IMR-90 (cell line): Measurements from ENCODE around the gene OR52K1. TPM values are rescaled to one million over a fixed set of nuclear protein-coding genes. Genes with fewer than 3 reads are reported as not detected.

Source experiments
- ATAC-seq: fragments of 200-7000 bp; cut with Tn5 transposase; 2 replicates; pipeline ENCODE4 v1.9.1; 2020; ENCODE audit warnings: low read depth, mild to moderate bottlenecking, moderate library complexity
- BruUV-seq: library from RNA; stranded (reverse); fragments of 400-500 nt; replicated peaks from 2 replicates; lab custom pipeline; 2021; lab: Mats Ljungman, UMichigan
- CTCF ChIA-PET: fragments of 300-600 bp; formaldehyde crosslinking; extraction: SDS; loops from one replicate; lab custom pipeline; 2021; ENCODE audit warnings: antibody characterized with exemption; lab: Yijun Ruan, JAX
- POLR2A ChIA-PET: fragments of 300-600 bp; sonication (Branson Sonifier 250); formaldehyde crosslinking; loops from one replicate; lab custom pipeline; 2022; ENCODE audit warnings: antibody characterized with exemption; ENCODE audit not compliant: unreplicated experiment; lab: Charles Lee
- DNase-seq: peaks from one replicate; pipeline ENCODE4 v3.0.0; 2013
- H2AFZ ChIP-seq: replicated peaks from 2 replicates; pipeline ENCODE3; 2013; ENCODE audit warnings: low read length, mild to moderate bottlenecking; ENCODE audit not compliant: poor library complexity
- H2AK5ac ChIP-seq: 2 replicates; pipeline ENCODE4 v1.6.1; 2013; ENCODE audit warnings: low read depth, low read length, inconsistent platforms
- H2AK9ac ChIP-seq: replicated peaks from 2 replicates; pipeline ENCODE3; 2013; ENCODE audit warnings: mild to moderate bottlenecking, low read depth, low read length, moderate library complexity; ENCODE audit not compliant: poor library complexity
- H2BK120ac ChIP-seq: 2 replicates; pipeline ENCODE4 v1.6.1; 2013; ENCODE audit warnings: low read depth, low read length, inconsistent platforms
- H2BK15ac ChIP-seq: 3 replicates; pipeline ENCODE4 v1.6.1; 2013; ENCODE audit warnings: low read depth, low read length, inconsistent platforms
- H2BK20ac ChIP-seq: 2 replicates; pipeline ENCODE4 v1.6.1; 2013; ENCODE audit warnings: low read depth, mild to moderate bottlenecking, inconsistent platforms, low read length, moderate library complexity
- H2BK5ac ChIP-seq: 2 replicates; pipeline ENCODE4 v1.6.1; 2013; ENCODE audit warnings: mild to moderate bottlenecking, low read depth, low read length, inconsistent platforms; ENCODE audit not compliant: poor library complexity, severe bottlenecking
- H3K14ac ChIP-seq: replicated peaks from 2 replicates; pipeline ENCODE4 v1.6.1; 2013; ENCODE audit warnings: low read depth, low read length, inconsistent platforms
- H3K18ac ChIP-seq: 2 replicates; pipeline ENCODE4 v1.6.1; 2013; ENCODE audit warnings: low read depth, low read length, control low read depth
- H3K23ac ChIP-seq: 2 replicates; pipeline ENCODE4 v1.6.1; 2013; ENCODE audit warnings: low read depth, low read length, inconsistent platforms
- H3K27ac ChIP-seq: 2 replicates; pipeline ENCODE4 v1.5.1; 2013; ENCODE audit warnings: mild to moderate bottlenecking, control low read depth, low read length; ENCODE audit not compliant: insufficient read depth
- H3K27me3 ChIP-seq: 2 replicates; pipeline ENCODE4 v1.6.1; 2013; ENCODE audit warnings: low read length; ENCODE audit not compliant: control insufficient read depth, insufficient read depth
- H3K36me3 ChIP-seq: 2 replicates; pipeline ENCODE4 v1.6.1; 2013; ENCODE audit warnings: low read length, mixed read lengths; ENCODE audit not compliant: control insufficient read depth, insufficient read depth
- H3K4ac ChIP-seq: 2 replicates; pipeline ENCODE4 v1.6.1; 2013; ENCODE audit warnings: low read depth, low read length, inconsistent platforms
- H3K4me1 ChIP-seq: 2 replicates; pipeline ENCODE4 v1.6.1; 2013; ENCODE audit warnings: low read length, mixed read lengths; ENCODE audit not compliant: control insufficient read depth, insufficient read depth
- H3K4me2 ChIP-seq: 2 replicates; pipeline ENCODE4 v1.6.1; 2013; ENCODE audit warnings: low read depth, mild to moderate bottlenecking, control low read depth, low read length, moderate library complexity
- H3K4me3 ChIP-seq: 2 replicates; pipeline ENCODE4 v1.5.1; 2013; ENCODE audit warnings: low read depth, mild to moderate bottlenecking, control low read depth, low read length, moderate library complexity; ENCODE audit not compliant: insufficient read depth
- H3K56ac ChIP-seq: 2 replicates; pipeline ENCODE4 v1.6.1; 2013; ENCODE audit warnings: low read length, inconsistent platforms; ENCODE audit not compliant: insufficient read depth; ENCODE audit errors: extremely low read depth
- H3K79me1 ChIP-seq, 2 experiments: 2 replicates each; pipeline ENCODE4 v1.6.1; 2013; ENCODE audit warnings: low read length in 2 of 2, inconsistent platforms in 1 of 2, low read depth in 1 of 2
- H3K9ac ChIP-seq: 2 replicates; pipeline ENCODE4 v1.6.1; 2013; ENCODE audit warnings: low read depth, low read length, control low read depth
- H3K9me1 ChIP-seq: 2 replicates; pipeline ENCODE4 v1.6.1; 2013; ENCODE audit warnings: low read length, inconsistent platforms; ENCODE audit not compliant: insufficient read depth
- H3K9me3 ChIP-seq: 2 replicates; pipeline ENCODE4 v1.6.1; 2013; ENCODE audit warnings: low read length; ENCODE audit not compliant: control insufficient read depth, insufficient read depth
- H4K20me1 ChIP-seq: 2 replicates; pipeline ENCODE4 v1.6.1; 2013; ENCODE audit warnings: low read length, inconsistent platforms; ENCODE audit not compliant: insufficient read depth
- H4K5ac ChIP-seq: 2 replicates; pipeline ENCODE4 v1.6.1; 2013; ENCODE audit warnings: mild to moderate bottlenecking, low read depth, low read length, control low read depth
- H4K8ac ChIP-seq, 2 experiments: 2 replicates each; pipeline ENCODE4 v1.6.1; 2013; ENCODE audit warnings: low read depth in 2 of 2, low read length in 2 of 2, control low read depth in 1 of 2, inconsistent platforms in 1 of 2
- H4K91ac ChIP-seq: 2 replicates; pipeline ENCODE4 v1.6.1; 2013; ENCODE audit warnings: low read depth, low read length, inconsistent platforms; ENCODE audit not compliant: insufficient read depth
- CEBPB ChIP-seq: IDR thresholded peaks from 2 replicates; pipeline ENCODE4 v1.6.1; 2012; ENCODE audit warnings: low read depth, low read length, improper control_type of control experiment
- CHD1 ChIP-seq: IDR thresholded peaks from 2 replicates; pipeline ENCODE4 v1.6.1; 2012; ENCODE audit warnings: low read depth, low read length, improper control_type of control experiment
- FOS ChIP-seq: fragments of 150-350 bp; IDR thresholded peaks from 2 replicates; pipeline ENCODE4 v1.6.1; 2016; ENCODE audit warnings: low read depth, low read length
- POLR2A ChIP-seq: IDR thresholded peaks from 2 replicates; pipeline ENCODE4 v1.6.1; 2012; ENCODE audit warnings: mild to moderate bottlenecking, low read depth, low read length
- RAD21 ChIP-seq: IDR thresholded peaks from 2 replicates; pipeline ENCODE4 v1.6.1; 2012; ENCODE audit warnings: low read length, improper control_type of control experiment
- RFX5 ChIP-seq: IDR thresholded peaks from 2 replicates; pipeline ENCODE4 v1.8.0; 2012; ENCODE audit warnings: low read depth, mild to moderate bottlenecking, low read length, moderate library complexity
- SMC3 ChIP-seq: fragments of 150-350 bp; IDR thresholded peaks from 2 replicates; pipeline ENCODE4 v1.6.1; 2016; ENCODE audit warnings: low read depth, mild to moderate bottlenecking, antibody characterized with exemption, low read length, moderate library complexity
- WGBS, 2 experiments: methylation state at CpG; one replicate each; pipeline versions ENCODE4 v1.1.5 to v1.1.7; 2013; ENCODE audit warnings: missing lambda C conversion rate in 2 of 2; ENCODE audit not compliant: insufficient read length in 1 of 2; ENCODE audit errors: extremely low coverage in 2 of 2; 5-methylcytosine and 5-hydroxymethylcytosine counted together
- dilution Hi-C: fragments of 300-500 bp; cut with HindIII; formaldehyde crosslinking; loops from one replicate; pipeline ENCODE4 v1.14.3; 2018; ENCODE audit warnings: low sequenced_read_pairs; ENCODE audit not compliant: unreplicated experiment
- in situ Hi-C: fragments of 300-500 bp; cut with MboI; formaldehyde crosslinking; loops from 3 replicates; pipeline ENCODE4 v1.14.3; 2019; ENCODE audit warnings: low sequenced_read_pairs, inconsistent platforms, mixed read lengths
- intact Hi-C: fragments of 100-400 bp; cut with micrococcal nuclease; formaldehyde crosslinking; loops from 2 replicates; pipeline ENCODE4 v1.10.0; 2022
- polyA plus RNA-seq, 3 experiments: library from polyadenylated mRNA; depleted of rRNA; stranded (reverse); fragments of >200 nt; gene quantifications; 2 replicates each; pipeline ENCODE4 v1.2.3, GENCODE V29; 2012; ENCODE audit warnings: low replicate concordance in 1 of 3
- total RNA-seq: library from RNA; depleted of rRNA; stranded (reverse); fragments of >200 nt; gene quantifications from 2 replicates; pipeline ENCODE4 v1.2.3, GENCODE V29; 2012
- TF ChIP-seq, protein P1 (sequence below): fragments of 150-350 bp; IDR thresholded peaks from 2 replicates; pipeline ENCODE4 v1.6.1; 2017; ENCODE audit warnings: mild to moderate bottlenecking, antibody characterized with exemption, low read length, low read depth
- TF ChIP-seq, protein P2 (sequence below): conservative IDR thresholded peaks from 2 replicates; pipeline ENCODE4 v1.5.1; 2012; ENCODE audit warnings: mild to moderate bottlenecking, low read depth, low read length, improper control_type of control experiment
- TF ChIP-seq, protein P3 (sequence below): fragments of 150-350 bp; IDR thresholded peaks from 2 replicates; pipeline ENCODE4 v1.6.1; 2016; ENCODE audit warnings: low read depth, mild to moderate bottlenecking, low read length, moderate library complexity, borderline replicate concordance

The OR52K1 gene
- total and polyA plus RNA-seq, 2 of the 4 experiments (the other 2 are of a cell fraction): not detected

DNA sequence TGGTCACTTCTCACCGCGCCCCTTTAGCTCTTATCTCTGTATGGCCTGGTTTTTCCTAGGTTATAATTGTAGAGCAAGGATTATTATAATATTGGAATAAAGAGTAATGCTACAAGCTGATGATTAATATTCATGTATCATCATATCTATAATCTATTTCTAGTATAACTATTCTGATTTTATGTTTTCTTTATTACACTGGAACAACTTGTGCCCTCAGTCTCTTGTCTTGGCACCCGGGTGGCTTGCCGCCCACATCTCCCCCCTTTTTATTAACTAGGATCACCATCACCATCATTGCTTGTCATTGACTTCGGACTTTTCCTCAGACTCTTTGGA is 11.0 kb downstream of the OR52K1 start:
- no peak for TF ChIP-seq RAD21
- no peak for TF ChIP-seq CEBPB
- TF ChIP-seq, protein P1, sequence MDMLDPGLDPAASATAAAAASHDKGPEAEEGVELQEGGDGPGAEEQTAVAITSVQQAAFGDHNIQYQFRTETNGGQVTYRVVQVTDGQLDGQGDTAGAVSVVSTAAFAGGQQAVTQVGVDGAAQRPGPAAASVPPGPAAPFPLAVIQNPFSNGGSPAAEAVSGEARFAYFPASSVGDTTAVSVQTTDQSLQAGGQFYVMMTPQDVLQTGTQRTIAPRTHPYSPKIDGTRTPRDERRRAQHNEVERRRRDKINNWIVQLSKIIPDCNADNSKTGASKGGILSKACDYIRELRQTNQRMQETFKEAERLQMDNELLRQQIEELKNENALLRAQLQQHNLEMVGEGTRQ: no peak
- TF ChIP-seq RFX5: no peak
- TF ChIP-seq, protein P2, sequence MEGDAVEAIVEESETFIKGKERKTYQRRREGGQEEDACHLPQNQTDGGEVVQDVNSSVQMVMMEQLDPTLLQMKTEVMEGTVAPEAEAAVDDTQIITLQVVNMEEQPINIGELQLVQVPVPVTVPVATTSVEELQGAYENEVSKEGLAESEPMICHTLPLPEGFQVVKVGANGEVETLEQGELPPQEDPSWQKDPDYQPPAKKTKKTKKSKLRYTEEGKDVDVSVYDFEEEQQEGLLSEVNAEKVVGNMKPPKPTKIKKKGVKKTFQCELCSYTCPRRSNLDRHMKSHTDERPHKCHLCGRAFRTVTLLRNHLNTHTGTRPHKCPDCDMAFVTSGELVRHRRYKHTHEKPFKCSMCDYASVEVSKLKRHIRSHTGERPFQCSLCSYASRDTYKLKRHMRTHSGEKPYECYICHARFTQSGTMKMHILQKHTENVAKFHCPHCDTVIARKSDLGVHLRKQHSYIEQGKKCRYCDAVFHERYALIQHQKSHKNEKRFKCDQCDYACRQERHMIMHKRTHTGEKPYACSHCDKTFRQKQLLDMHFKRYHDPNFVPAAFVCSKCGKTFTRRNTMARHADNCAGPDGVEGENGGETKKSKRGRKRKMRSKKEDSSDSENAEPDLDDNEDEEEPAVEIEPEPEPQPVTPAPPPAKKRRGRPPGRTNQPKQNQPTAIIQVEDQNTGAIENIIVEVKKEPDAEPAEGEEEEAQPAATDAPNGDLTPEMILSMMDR: no peak
- TF ChIP-seq SMC3: no peak
- TF ChIP-seq POLR2A: no peak
- TF ChIP-seq FOS: no peak
- TF ChIP-seq CHD1: no peak
- TF ChIP-seq, protein P3, sequence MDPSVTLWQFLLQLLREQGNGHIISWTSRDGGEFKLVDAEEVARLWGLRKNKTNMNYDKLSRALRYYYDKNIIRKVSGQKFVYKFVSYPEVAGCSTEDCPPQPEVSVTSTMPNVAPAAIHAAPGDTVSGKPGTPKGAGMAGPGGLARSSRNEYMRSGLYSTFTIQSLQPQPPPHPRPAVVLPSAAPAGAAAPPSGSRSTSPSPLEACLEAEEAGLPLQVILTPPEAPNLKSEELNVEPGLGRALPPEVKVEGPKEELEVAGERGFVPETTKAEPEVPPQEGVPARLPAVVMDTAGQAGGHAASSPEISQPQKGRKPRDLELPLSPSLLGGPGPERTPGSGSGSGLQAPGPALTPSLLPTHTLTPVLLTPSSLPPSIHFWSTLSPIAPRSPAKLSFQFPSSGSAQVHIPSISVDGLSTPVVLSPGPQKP: no peak
- Histone ChIP-seq H4K91ac (no peak overlapping the region), H4K8ac (no peak overlapping the region), H2AFZ (no peak overlapping the region), H3K9ac (no peak overlapping the region), H4K20me1 (no peaks in the 10 kb centered on the region), H2AK9ac (no peak overlapping the region), H3K56ac (no peak overlapping the region), H3K4me3 (no peak overlapping the region), H3K18ac (no peak overlapping the region), H3K4me2 (no peak overlapping the region), H3K9me1 (no peaks in the 10 kb centered on the region), H2AK5ac (no peak overlapping the region), H3K23ac (no peak overlapping the region), H2BK120ac (no peak overlapping the region), H3K36me3 (no peaks in the 10 kb centered on the region), H3K27me3 (peaks cover 14% of the 10 kb centered on the region), H2BK15ac (no peak overlapping the region), H2BK5ac (no peak overlapping the region), H3K79me1 (no peaks in the 10 kb centered on the region), H3K4me1 (no peaks in the 10 kb centered on the region), H4K5ac (no peak overlapping the region), H3K4ac (no peak overlapping the region), H3K9me3 (no peaks in the 10 kb centered on the region), H3K14ac (no peak overlapping the region), H3K27ac (no peak overlapping the region), H2BK20ac (no peak overlapping the region)
- no TSS peak for BruUV-seq
- in situ Hi-C loops (no loop called here), intact Hi-C loops (loop anchor here (1.0 kb wide), 1 partner anchor 306 kb away; no protein-coding TSS in a partner anchor), dilution Hi-C loops (no loop called here)
- WGBS, 2 experiments: 60% methylated on average over 3 of the region's 5 CpGs; no CpG with 5 or more reads in 1 of the 2 experiments
- CTCF ChIA-PET: interaction anchor here (0.6 to 2.4 kb wide), 9 partner anchors 14 to 982 kb away, joined by 3 to 10 read pairs (median 4); no protein-coding TSS in a partner anchor
- POLR2A ChIA-PET: no interaction called here
- ATAC-seq (no peak), DNase-seq (no peak)
